GM18507 (cell line): ENCODE data around the gene AARSD1.
A peak's percentile ranks its signal among the peaks of the same experiment; 100 is the strongest.
"Not testable (repeated sequence)": the region's sequence is repeated elsewhere in the genome, so short reads cannot be mapped to it uniquely, and the experiment has no call there.

Source experiments
- DNase-seq: peaks from one replicate; pipeline ENCODE4 v3.0.0; 2011; ENCODE audit warnings: low read depth; ENCODE audit not compliant: insufficient read length; ENCODE audit errors: extremely low spot score
- FAIRE-seq: peaks from 2 replicates; lab custom pipeline; 2011; peaks lifted over from hg19 to GRCh38; lab: Jason Lieb, UNC

The AARSD1 gene

GRCh38 chr17:42964161-42964932 lies at the start of gene AARSD1:
TSS of gene AARSD1 (minus strand) at chr17:42964454. CDS start at chr17:42964440, 14 bp downstream.
- DNase-seq = peak; percentile 86
- peak; percentile 89 for FAIRE-seq

DNA sequence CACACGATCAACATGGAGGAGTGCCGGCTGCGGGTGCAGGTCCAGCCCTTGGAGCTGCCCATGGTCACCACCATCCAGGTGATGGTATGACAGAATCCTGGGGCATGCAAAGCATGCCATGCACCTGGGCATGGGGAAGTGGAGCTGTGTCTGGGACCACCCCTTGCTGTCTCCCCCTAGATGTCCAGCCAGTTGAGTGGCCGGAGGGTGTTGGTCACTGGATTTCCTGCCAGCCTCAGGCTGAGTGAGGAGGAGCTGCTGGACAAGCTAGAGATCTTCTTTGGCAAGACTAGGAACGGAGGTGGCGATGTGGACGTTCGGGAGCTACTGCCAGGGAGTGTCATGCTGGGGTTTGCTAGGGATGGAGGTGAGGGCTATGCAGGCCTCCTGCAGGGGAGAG lies 49.0 kb upstream of the AARSD1 start:
- DNase-seq (no peak), FAIRE-seq (no peak)

GRCh38 chr17:43011728-43012472 lies 47.6 kb upstream of the AARSD1 start:
- FAIRE-seq (no peak), DNase-seq (no peak)

GRCh38 chr17:43010667-43011308 lies 46.5 kb upstream of the AARSD1 start:
- DNase-seq = no peak
- FAIRE-seq = no peak

DNA sequence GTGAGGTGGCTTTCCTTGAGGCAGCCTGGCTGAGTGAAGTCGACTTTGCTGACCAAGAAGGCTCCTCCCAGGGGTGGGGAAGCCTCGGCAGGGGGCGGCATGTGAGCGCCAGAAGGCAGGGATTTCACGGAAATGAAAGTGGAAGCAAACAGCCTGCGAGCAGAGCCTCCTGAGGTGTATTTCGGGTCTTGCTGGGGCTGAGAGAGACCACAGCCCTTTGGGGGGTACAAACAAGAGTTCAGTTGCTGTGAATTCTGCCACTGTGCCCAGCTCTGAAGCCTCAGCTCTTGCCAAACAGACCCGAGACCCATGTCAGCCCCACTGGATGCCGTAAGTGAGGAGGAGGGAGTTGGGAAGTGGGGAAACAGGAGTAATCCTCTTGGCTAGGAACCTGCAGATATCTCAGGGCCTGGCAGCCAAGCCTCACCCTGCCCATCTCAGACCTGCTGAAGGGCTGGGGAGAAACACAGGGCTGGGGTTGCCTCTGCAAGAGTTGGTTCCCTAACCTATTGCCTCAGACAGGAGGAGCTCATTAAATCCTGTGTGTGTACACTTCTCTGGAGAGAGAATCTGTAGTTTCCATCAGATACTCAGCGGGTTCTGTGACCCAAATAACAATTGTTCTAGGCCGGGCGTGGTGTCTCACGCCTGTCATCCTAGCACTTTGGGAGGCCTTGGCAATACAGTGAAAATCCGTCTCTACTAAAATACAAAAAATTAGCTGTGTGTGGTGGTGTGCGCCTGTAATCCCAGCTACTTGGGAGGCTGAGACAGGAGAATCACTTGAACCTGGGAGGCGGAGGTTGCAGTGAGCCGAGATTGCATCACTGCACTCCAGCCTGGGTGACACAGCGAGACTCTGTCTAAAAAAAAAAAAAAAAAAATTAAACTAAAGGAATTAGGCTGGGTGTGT lies 42.6 kb upstream of the AARSD1 start, which contains the start of gene IFI35:
Gene IFI35 (plus strand): TSS at position 146 of the 913 bp plus-strand sequence. CDS start 164 bp downstream, at position 310.
- DNase-seq = peak; percentile 73
- FAIRE-seq = peak; percentile 91

- no peak for FAIRE-seq
These were observed 39.4 kb upstream of the AARSD1 start for GRCh38 chr17:43003542-43004172.

GRCh38 chr17:43000894-43001293 lies 36.6 kb upstream of the AARSD1 start:
- FAIRE-seq, DNase-seq: not testable (repeated sequence)

More at GRCh38 chr17:43003542-43004172, 39.4 kb upstream of the AARSD1 start:
- DNase-seq = no peak

- DNase-seq (no peak), FAIRE-seq (no peak)
These were observed 34.8 kb upstream of the AARSD1 start for GRCh38 chr17:42999003-42999525.

- FAIRE-seq (peak; percentile 100), DNase-seq (peak; percentile 94)
These were observed 34.0 kb upstream of the AARSD1 start, which contains the start of gene RPL27 for GRCh38 chr17:42997984-42998938. TSS of gene RPL27 (plus strand) at chr17:42998419. CDS start at chr17:42998751, 332 bp downstream.

GRCh38 chr17:42997390-42997983 lies 33.2 kb upstream of the AARSD1 start:
- FAIRE-seq (no peak), DNase-seq (no peak)

DNA sequence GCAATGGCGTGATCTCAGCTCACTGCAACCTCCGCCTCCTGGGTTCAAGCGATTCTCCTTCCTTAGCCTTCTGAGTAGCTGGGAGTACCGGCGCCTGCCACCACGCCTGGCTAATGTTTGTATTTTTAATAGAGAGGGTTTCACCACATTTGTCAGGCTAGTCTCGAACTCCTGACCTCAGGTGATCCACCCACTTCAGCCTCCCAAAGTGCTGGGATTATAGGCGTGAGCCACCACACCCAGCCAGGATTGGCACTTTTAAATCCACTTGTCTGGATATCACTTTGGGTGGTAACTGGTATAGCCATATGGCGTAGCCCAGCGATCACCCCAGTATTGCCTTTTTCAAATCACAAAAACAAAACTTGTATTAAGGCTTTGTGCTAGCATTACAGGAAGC lies 29.7 kb upstream of the AARSD1 start:
- not testable (repeated sequence) for FAIRE-seq, DNase-seq

GRCh38 chr17:42992872-42993271 lies 28.6 kb upstream of the AARSD1 start:
- no peak for FAIRE-seq
- no peak for DNase-seq

- DNase-seq = no peak
- FAIRE-seq = no peak
These were observed 27.2 kb upstream of the AARSD1 start for GRCh38 chr17:42991471-42991870.

DNA sequence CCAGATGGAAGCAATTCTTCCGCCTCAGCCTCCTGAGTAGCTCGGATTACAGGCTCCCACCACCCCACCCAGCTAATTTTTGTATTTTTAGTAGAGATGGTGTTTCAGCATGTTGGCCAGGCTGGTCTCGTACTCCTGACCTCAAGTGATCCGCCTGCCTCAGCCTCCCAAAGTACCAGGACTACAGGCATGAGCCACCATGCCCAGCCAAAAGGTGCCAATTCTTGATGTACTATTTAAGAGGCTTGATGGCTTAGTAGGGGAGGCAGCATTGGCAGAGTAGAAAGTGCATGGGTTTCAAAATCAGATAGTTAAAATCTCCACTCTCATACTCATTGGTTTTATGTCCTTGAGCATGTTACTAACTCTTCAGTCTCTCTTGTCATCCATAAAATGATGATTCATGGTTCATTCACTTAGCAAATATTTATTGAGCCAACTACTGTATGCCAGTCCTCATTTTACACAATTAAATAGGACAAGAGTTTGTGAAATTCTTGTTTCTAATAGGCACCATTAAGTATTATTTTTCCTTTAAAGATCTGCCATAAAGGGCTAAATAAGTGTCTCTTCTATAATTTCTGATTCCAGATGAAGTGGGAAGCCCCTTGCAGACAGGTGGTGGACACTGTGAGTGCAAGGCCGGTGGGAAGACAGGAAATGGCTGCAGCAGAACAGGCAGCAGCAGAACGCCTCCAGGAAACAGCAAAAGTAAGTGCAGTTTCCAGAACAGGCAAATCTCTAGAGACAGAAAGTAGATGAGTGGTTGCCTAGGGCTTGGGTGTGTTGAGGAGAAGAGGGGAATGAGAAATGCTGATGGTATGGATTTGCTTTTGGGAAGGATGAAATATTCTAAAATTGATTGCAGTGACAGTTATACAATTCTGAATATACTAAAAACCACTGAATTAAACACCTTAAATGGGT lies 25.7 kb upstream of the AARSD1 start:
- FAIRE-seq = no peak

DNA sequence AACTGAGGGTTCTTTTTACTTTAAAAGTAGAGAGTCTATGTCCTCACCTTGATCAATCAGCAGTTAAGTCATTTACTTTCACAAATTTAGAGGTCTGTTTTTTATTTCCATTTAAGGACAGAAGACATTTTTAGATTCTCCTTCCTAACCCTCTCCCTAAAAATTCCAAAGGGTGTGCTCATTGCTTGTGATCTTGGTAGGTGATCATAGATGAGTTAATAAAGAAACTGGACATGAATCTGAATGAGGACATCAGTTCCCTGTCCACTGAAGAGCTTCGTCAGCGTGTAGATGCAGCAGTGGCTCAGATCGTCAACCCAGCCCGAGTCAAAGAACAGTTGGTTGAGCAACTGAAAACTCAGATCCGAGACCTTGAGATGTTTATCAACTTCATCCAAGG lies 24.9 kb upstream of the AARSD1 start:
- FAIRE-seq = no peak
- no peak for DNase-seq

More for the DNA sequence above, 25.7 kb upstream of the AARSD1 start:
- DNase-seq = no peak

DNA sequence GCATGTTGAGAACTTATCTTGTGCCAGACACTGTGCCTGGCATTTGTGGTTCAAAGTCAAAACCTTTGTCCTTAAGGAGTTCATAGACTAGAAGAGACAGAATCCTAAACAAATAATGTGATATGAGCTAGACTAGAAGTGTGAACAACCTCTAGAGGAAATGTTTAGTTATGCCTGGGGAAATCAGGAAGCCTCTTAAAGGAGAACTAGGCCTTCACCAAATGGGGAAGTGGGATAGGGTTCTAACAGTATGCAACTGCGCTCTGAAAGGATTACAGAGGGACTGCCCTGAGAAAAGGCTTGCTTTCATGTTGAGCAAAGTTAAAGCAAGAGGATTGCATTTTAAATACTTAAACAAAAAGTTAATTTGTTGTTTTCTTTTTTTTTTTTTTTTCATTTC lies 21.0 kb upstream of the AARSD1 start:
- FAIRE-seq (peak; percentile 81), DNase-seq (peak; percentile 46)
